HUES6 (cell line): ENCODE data around the gene AGPAT3.
A peak's percentile ranks its signal among the peaks of the same experiment; 100 is the strongest.

Experiments used
- H3K27ac ChIP-seq: 2 replicates; pipeline ENCODE4 v1.7.0; 2013; ENCODE audit warnings: low read depth, mild to moderate bottlenecking, low read length, inconsistent platforms
- H3K27me3 ChIP-seq: 2 replicates; pipeline ENCODE4 v1.6.1; 2013; ENCODE audit warnings: low read length; ENCODE audit not compliant: control insufficient read depth, insufficient read depth
- H3K36me3 ChIP-seq: 2 replicates; pipeline ENCODE4 v1.6.1; 2013; ENCODE audit warnings: low read length; ENCODE audit not compliant: control insufficient read depth, insufficient read depth
- H3K4me1 ChIP-seq: 2 replicates; pipeline ENCODE4 v1.6.1; 2013; ENCODE audit warnings: low read length; ENCODE audit not compliant: control insufficient read depth, insufficient read depth
- H3K4me3 ChIP-seq: 2 replicates; pipeline ENCODE4 v1.5.1; 2013; ENCODE audit warnings: low read depth, low read length
- H3K9ac ChIP-seq: one replicate; pipeline ENCODE4 v1.6.1; 2013; ENCODE audit warnings: mild to moderate bottlenecking, low read length
- H3K9me3 ChIP-seq: 2 replicates; pipeline ENCODE4 v1.6.1; 2013; ENCODE audit warnings: low read depth, low read length; ENCODE audit not compliant: control insufficient read depth, insufficient read depth

The AGPAT3 gene

GRCh38 chr21:43874085-43874805 is 9.2 kb downstream of the AGPAT3 start:
- H3K36me3 ChIP-seq, result no peaks in the 10 kb centered on the region
- H3K4me3 ChIP-seq, result no peak overlapping the region
- H3K9ac ChIP-seq, result no peak overlapping the region
- H3K4me1 ChIP-seq, result no peaks in the 10 kb centered on the region; the same call in 1 of the 2 replicates
- H3K27ac ChIP-seq, result no peak overlapping the region
- no peaks in the 10 kb centered on the region for H3K27me3 ChIP-seq
- H3K9me3 ChIP-seq, result no peaks in the 10 kb centered on the region

GRCh38 chr21:43876605-43877004 is 11.6 kb downstream of the AGPAT3 start:
- Histone ChIP-seq H3K36me3 (no peaks in the 10 kb centered on the region), H3K27me3 (no peaks in the 10 kb centered on the region), H3K9me3 (no peaks in the 10 kb centered on the region), H3K9ac (no peak overlapping the region), H3K27ac (no peak overlapping the region), H3K4me1 (peaks cover 4% of the 10 kb centered on the region; the same call in 1 of the 2 replicates), H3K4me3 (no peak overlapping the region)

- no peak overlapping the region for H3K9ac ChIP-seq
- H3K36me3 ChIP-seq, result no peaks in the 10 kb centered on the region
Measured at GRCh38 chr21:43877936-43878575, 13.0 kb downstream of the AGPAT3 start.

GRCh38 chr21:43879348-43880110 is 14.5 kb downstream of the AGPAT3 start:
- Histone ChIP-seq H3K4me3 (no peak overlapping the region), H3K27ac (no peak overlapping the region), H3K4me1 (peaks cover 9% of the 10 kb centered on the region), H3K9me3 (no peaks in the 10 kb centered on the region), H3K27me3 (no peaks in the 10 kb centered on the region), H3K36me3 (no peaks in the 10 kb centered on the region), H3K9ac (no peak overlapping the region)

More at GRCh38 chr21:43877936-43878575, 13.0 kb downstream of the AGPAT3 start:
- H3K27ac ChIP-seq, result no peak overlapping the region
- no peaks in the 10 kb centered on the region for H3K27me3 ChIP-seq
- H3K9me3 ChIP-seq, result no peaks in the 10 kb centered on the region
- peaks cover 4% of the 10 kb centered on the region; the same call in 1 of the 2 replicates for H3K4me1 ChIP-seq
- no peak overlapping the region for H3K4me3 ChIP-seq

- Histone ChIP-seq H3K27ac (no peak overlapping the region), H3K9ac (no peak overlapping the region), H3K4me1 (peaks cover 15% of the 10 kb centered on the region), H3K36me3 (no peaks in the 10 kb centered on the region), H3K9me3 (no peaks in the 10 kb centered on the region), H3K4me3 (no peak overlapping the region), H3K27me3 (no peaks in the 10 kb centered on the region)
Measured at GRCh38 chr21:43880111-43880985, 15.3 kb downstream of the AGPAT3 start.

- H3K4me1 ChIP-seq, result peaks cover 15% of the 10 kb centered on the region
- no peak overlapping the region for H3K9ac ChIP-seq
- H3K4me3 ChIP-seq, result no peak overlapping the region
- H3K27me3 ChIP-seq, result no peaks in the 10 kb centered on the region
- no peak overlapping the region for H3K27ac ChIP-seq
- H3K9me3 ChIP-seq, result no peaks in the 10 kb centered on the region
- no peaks in the 10 kb centered on the region for H3K36me3 ChIP-seq
Measured at GRCh38 chr21:43881283-43881682, 16.3 kb downstream of the AGPAT3 start.

- Histone ChIP-seq H3K9me3 (no peaks in the 10 kb centered on the region), H3K36me3 (no peaks in the 10 kb centered on the region), H3K4me1 (peaks cover 15% of the 10 kb centered on the region), H3K9ac (no peak overlapping the region), H3K27me3 (no peaks in the 10 kb centered on the region), H3K27ac (no peak overlapping the region), H3K4me3 (no peak overlapping the region)
Measured at GRCh38 chr21:43881935-43882334, 16.9 kb downstream of the AGPAT3 start.

GRCh38 chr21:43882952-43883545 is 18.0 kb downstream of the AGPAT3 start:
- Histone ChIP-seq H3K36me3 (no peaks in the 10 kb centered on the region), H3K9me3 (no peaks in the 10 kb centered on the region), H3K4me3 (no peak overlapping the region), H3K4me1 (peaks cover 15% of the 10 kb centered on the region), H3K9ac (no peak overlapping the region), H3K27ac (no peak overlapping the region), H3K27me3 (no peaks in the 10 kb centered on the region)

- H3K27me3 ChIP-seq, result no peaks in the 10 kb centered on the region
- no peak overlapping the region for H3K27ac ChIP-seq
- H3K9ac ChIP-seq, result peak overlapping the region; percentile 41
- no peak overlapping the region for H3K4me3 ChIP-seq
- no peaks in the 10 kb centered on the region for H3K36me3 ChIP-seq
- peaks cover 19% of the 10 kb centered on the region for H3K4me1 ChIP-seq
- no peaks in the 10 kb centered on the region for H3K9me3 ChIP-seq
Measured at GRCh38 chr21:43884012-43884860, 19.2 kb downstream of the AGPAT3 start.
